GM18508 (cell line): ENCODE data around the gene MACROD2.
"Not testable (repeated sequence)": the region's sequence is repeated elsewhere in the genome, so short reads cannot be mapped to it uniquely, and the experiment has no call there.

ENCODE experiments used
- ATAC-seq: cut with Tn5 transposase; IDR thresholded peaks from one replicate; pipeline ENCODE4 v1.9.1; 2021; ENCODE audit warnings: moderate number of reproducible peaks; ENCODE audit not compliant: insufficient read depth, unreplicated experiment

MACROD2 gene

GRCh38 chr20:14915356-14915755 lies 920.0 kb downstream of the MACROD2 start:
- ATAC-seq, result no peak

GRCh38 chr20:14916360-14916920 lies 921.1 kb downstream of the MACROD2 start:
- ATAC-seq, result no peak

GRCh38 chr20:14918281-14918680 lies 923.0 kb downstream of the MACROD2 start:
- ATAC-seq, result no peak

GRCh38 chr20:14918976-14919375 lies 923.7 kb downstream of the MACROD2 start:
- no peak for ATAC-seq

GRCh38 chr20:14919501-14920081 lies 924.3 kb downstream of the MACROD2 start:
- ATAC-seq, result no peak

- no peak for ATAC-seq
Measured at GRCh38 chr20:14921513-14921912, 926.2 kb downstream of the MACROD2 start.

- no peak for ATAC-seq
Measured at GRCh38 chr20:14922503-14923267, 927.4 kb downstream of the MACROD2 start.

GRCh38 chr20:14924433-14924832 lies 929.1 kb downstream of the MACROD2 start:
- no peak for ATAC-seq

- ATAC-seq, result no peak
Measured at GRCh38 chr20:14925300-14925699, 930.0 kb downstream of the MACROD2 start.

GRCh38 chr20:14926436-14926835 lies 931.1 kb downstream of the MACROD2 start:
- not testable (repeated sequence) for ATAC-seq

GRCh38 chr20:14928083-14928482 lies 932.8 kb downstream of the MACROD2 start:
- ATAC-seq, result no peak

GRCh38 chr20:14929388-14929787 lies 934.1 kb downstream of the MACROD2 start:
- ATAC-seq, result no peak

- ATAC-seq, result no peak
Measured at GRCh38 chr20:14932040-14932439, 936.7 kb downstream of the MACROD2 start.

- ATAC-seq, result no peak
Measured at GRCh38 chr20:14935285-14935684, 940.0 kb downstream of the MACROD2 start.

- ATAC-seq, result no peak
Measured at GRCh38 chr20:14937021-14937420, 941.7 kb downstream of the MACROD2 start.

GRCh38 chr20:14937846-14938245 lies 942.5 kb downstream of the MACROD2 start:
- no peak for ATAC-seq

- no peak for ATAC-seq
Measured at GRCh38 chr20:14947536-14947935, 952.2 kb downstream of the MACROD2 start.

- ATAC-seq, result no peak
Measured at GRCh38 chr20:14947946-14948345, 952.6 kb downstream of the MACROD2 start.

GRCh38 chr20:14948416-14948815 lies 953.1 kb downstream of the MACROD2 start:
- ATAC-seq, result no peak

- ATAC-seq, result no peak
Measured at GRCh38 chr20:14950633-14951032, 955.3 kb downstream of the MACROD2 start.

GRCh38 chr20:14951105-14951504 lies 955.8 kb downstream of the MACROD2 start:
- peak; percentile 64 for ATAC-seq
